Right forelimb (tissue), 1 donor: ENCODE measurements around the gene OR2A14.
"Not testable (repeated sequence)": the region's sequence is repeated elsewhere in the genome, so short reads cannot be mapped to it uniquely, and the experiment has no call there.

Source experiments
- DNase-seq: peaks from one replicate; pipeline ENCODE4 v3.0.0-alpha.2; 2018

OR2A14 gene

GRCh38 chr7:144158861-144159260, 35.9 kb downstream of the OR2A14 start:
- DNase-seq: no peak

- DNase-seq: no peak
Observed at GRCh38 chr7:144164784-144165183, 41.8 kb downstream of the OR2A14 start.

- DNase-seq: not testable (repeated sequence)
Observed at GRCh38 chr7:144171594-144172350, 48.8 kb downstream of the OR2A14 start.

GRCh38 chr7:144174613-144175012, 51.6 kb downstream of the OR2A14 start:
- DNase-seq: no peak

DNA sequence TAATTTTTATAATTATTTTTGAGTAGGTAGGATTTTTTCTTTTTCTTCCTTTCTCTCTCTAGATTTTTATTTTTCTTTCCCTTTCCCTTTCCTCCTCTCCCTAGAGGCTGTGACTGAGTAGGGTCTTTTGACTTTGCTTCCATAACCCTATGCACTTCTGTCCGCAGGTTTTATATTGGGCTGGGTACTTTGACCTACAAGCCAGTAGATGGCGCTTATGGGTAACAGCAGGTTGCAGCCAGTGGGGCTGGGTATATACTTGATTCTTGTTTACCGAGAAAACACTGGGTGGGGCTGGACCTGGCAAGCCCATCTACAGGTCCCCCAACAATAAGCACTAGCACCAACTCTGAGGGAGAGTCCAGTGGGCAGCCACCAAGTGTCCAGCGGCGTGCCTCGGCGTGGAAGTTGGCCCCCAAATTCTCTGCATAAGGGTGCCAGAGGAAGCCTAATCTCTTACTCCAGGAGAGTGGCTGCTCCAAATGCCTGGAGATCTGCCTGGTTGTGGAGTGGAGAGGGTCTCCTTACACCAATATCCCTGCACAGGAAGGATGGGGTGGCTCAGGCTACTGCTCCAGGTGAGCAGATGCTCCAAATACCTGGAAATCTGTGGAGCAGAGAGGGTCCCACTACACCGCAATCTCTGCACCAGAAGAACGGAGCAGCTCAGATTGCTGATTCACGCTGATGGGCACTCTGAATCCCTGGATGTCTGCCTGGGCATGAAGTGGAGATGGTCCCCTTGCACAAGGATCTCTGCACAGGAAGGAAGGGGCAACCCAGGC, 55.6 kb downstream of the OR2A14 start:
- not testable (repeated sequence) for DNase-seq

DNA sequence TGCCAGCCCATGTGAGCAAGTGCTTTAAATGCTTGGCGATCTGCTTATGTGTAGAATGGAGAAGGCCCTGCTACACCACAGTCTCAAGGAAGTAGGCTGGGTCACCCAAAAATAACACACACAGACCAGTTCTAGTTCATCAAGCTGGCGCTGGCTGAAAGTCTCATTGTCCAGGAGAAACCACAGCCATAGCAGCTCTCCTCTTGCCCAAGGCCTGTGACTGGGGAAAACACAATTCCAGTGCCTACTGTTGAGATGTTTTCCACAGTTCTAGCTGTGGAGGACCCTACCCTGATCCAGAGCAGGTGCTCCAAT, 56.1 kb downstream of the OR2A14 start:
- DNase-seq: not testable (repeated sequence)
